Natural killer cell (primary cell): ENCODE data around the gene ROBO3. TPM values are rescaled to one million over a fixed set of nuclear protein-coding genes. Genes with fewer than 3 reads are reported as not detected.

Experiments
- ATAC-seq, 3 donors: fragments of 150-1000 bp in 2 of 3; fragments of 200-7000 bp in 1 of 3; cut with Tn5 transposase; 1 replicate in 1 of 3; 2 replicates in 2 of 3; pipeline ENCODE4 v1.10.0; 2021; ENCODE audit warnings: mild to moderate bottlenecking in 2 of 3, moderate library complexity in 2 of 3
- DNase-seq, 2 donors: peaks; one replicate each; pipeline versions ENCODE4 v3.0.0 to v3.0.0-alpha.2; 2013 to 2021; ENCODE audit warnings: mixed read lengths in 1 of 2
- H3K27ac ChIP-seq: one replicate; pipeline ENCODE4 v1.5.1; 2013; ENCODE audit warnings: mild to moderate bottlenecking, low read length
- H3K27me3 ChIP-seq: one replicate; pipeline ENCODE4 v1.6.1; 2013; ENCODE audit warnings: low read length; ENCODE audit not compliant: control insufficient read depth, insufficient read depth
- H3K36me3 ChIP-seq: one replicate; pipeline ENCODE4 v1.6.1; 2013; ENCODE audit warnings: low read length; ENCODE audit not compliant: control insufficient read depth, insufficient read depth
- H3K4me1 ChIP-seq: one replicate; pipeline ENCODE4 v1.6.1; 2013; ENCODE audit warnings: low read length; ENCODE audit not compliant: control insufficient read depth, insufficient read depth
- H3K4me3 ChIP-seq: one replicate; pipeline ENCODE4 v1.5.1; 2013; ENCODE audit warnings: low read length
- H3K9me3 ChIP-seq: one replicate; pipeline ENCODE4 v1.6.1; 2013; ENCODE audit warnings: low read length; ENCODE audit not compliant: control insufficient read depth, insufficient read depth
- H3K27ac Mint-ChIP-seq, 2 donors: one replicate each; pipeline ENCODE4 v1.8.0; 2022; ENCODE audit warnings: mild to moderate bottlenecking in 2 of 2, mixed read lengths in 2 of 2, moderate library complexity in 1 of 2
- H3K27me3 Mint-ChIP-seq, 2 donors: one replicate each; pipeline ENCODE4 v1.8.0; 2022; ENCODE audit warnings: low read depth in 2 of 2, mixed read lengths in 2 of 2
- H3K36me3 Mint-ChIP-seq: one replicate; pipeline ENCODE4 v1.8.0; 2022; ENCODE audit warnings: mixed read lengths
- H3K4me1 Mint-ChIP-seq, 2 donors: one replicate each; pipeline ENCODE4 v1.8.0; 2022; ENCODE audit warnings: mixed read lengths in 2 of 2
- H3K4me3 Mint-ChIP-seq: one replicate; pipeline ENCODE4 v1.8.0; 2022; ENCODE audit warnings: mild to moderate bottlenecking, moderate library complexity, mixed read lengths
- H3K9me3 Mint-ChIP-seq, 2 donors: one replicate each; pipeline ENCODE4 v1.8.0; 2022; ENCODE audit warnings: mixed read lengths in 2 of 2
- WGBS: methylation state at CpG from one replicate; pipeline ENCODE4 v1.1.7; 2013; ENCODE audit warnings: missing lambda C conversion rate; ENCODE audit not compliant: insufficient coverage; 5-methylcytosine and 5-hydroxymethylcytosine counted together
- intact Hi-C: fragments of 100-400 bp; cut with micrococcal nuclease; formaldehyde crosslinking; loops from one replicate; pipeline ENCODE4 v1.14.2; 2022
- total RNA-seq, 4 donors: library from RNA; stranded (reverse); fragments of 120-200 nt in 1 of 4; gene quantifications; one replicate each; pipeline versions ENCODE4 v1.2.3 to v1.2.4, GENCODE V29; 2013 to 2022
- TF ChIP-seq, protein P1 (sequence below): fragments of 200-600 bp; IDR thresholded peaks from one replicate; pipeline ENCODE4 v1.8.0; 2022; ENCODE audit warnings: antibody characterized with exemption

ROBO3 gene
- total RNA-seq, 3 donors from 2014 or later (not counting 1 experiment from before 2014, with no cell fraction given), result 16.9 to 23.8 (median 22.7) TPM

DNA sequence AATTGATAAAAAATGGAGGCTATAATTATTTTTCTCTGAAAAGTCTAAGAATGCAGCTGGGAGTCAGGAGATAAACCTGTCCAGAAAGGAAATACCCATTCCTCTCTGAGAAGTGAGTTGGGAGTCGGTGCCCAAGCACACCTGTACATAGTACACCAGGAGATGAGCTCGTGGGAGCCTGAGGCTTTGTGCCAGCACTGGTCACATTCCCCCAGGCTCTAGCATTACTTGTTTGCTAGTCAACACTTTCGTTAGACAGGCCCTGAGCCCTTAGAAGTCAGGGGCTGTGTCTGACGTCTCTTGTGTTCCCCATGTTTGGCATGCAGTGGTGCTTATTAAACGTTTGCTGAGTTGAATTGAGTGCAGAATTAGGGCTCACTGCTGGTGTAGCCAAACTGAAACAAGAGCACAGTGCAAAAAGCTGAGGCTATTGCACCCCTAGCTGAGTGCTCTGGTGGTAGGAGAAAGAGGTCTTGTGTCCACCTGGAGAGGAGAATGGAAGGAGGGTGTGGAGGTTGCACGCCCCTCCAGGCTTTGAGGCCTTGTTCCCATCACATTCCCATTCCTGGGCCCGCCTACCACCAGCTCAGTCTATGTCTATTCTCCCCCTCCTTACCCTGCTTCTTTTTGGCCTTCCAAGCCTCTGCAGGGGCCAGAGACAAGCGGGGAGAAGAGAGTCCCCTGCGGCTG is 25.6 kb downstream of the ROBO3 start:
- no peaks in the 10 kb centered on the region for H3K4me1 Mint-ChIP-seq
- intact Hi-C loops, result no loop called here
- H3K27ac Mint-ChIP-seq, result no peak overlapping the region
- Histone ChIP-seq H3K4me1 (no peaks in the 10 kb centered on the region), H3K9me3 (no peaks in the 10 kb centered on the region), H3K27ac (no peak overlapping the region), H3K27me3 (no peaks in the 10 kb centered on the region), H3K36me3 (no peaks in the 10 kb centered on the region), H3K4me3 (no peak overlapping the region)
- H3K36me3 Mint-ChIP-seq, result no peaks in the 10 kb centered on the region
- no peaks in the 10 kb centered on the region for H3K9me3 Mint-ChIP-seq
- DNase-seq, result no peak
- peaks cover 0 to 5% of the 10 kb centered on the region in 2 donors for H3K27me3 Mint-ChIP-seq
- no peak overlapping the region for H3K4me3 Mint-ChIP-seq
- TF ChIP-seq, protein P1, sequence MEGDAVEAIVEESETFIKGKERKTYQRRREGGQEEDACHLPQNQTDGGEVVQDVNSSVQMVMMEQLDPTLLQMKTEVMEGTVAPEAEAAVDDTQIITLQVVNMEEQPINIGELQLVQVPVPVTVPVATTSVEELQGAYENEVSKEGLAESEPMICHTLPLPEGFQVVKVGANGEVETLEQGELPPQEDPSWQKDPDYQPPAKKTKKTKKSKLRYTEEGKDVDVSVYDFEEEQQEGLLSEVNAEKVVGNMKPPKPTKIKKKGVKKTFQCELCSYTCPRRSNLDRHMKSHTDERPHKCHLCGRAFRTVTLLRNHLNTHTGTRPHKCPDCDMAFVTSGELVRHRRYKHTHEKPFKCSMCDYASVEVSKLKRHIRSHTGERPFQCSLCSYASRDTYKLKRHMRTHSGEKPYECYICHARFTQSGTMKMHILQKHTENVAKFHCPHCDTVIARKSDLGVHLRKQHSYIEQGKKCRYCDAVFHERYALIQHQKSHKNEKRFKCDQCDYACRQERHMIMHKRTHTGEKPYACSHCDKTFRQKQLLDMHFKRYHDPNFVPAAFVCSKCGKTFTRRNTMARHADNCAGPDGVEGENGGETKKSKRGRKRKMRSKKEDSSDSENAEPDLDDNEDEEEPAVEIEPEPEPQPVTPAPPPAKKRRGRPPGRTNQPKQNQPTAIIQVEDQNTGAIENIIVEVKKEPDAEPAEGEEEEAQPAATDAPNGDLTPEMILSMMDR, result no peak
- ATAC-seq, result no peak
- WGBS, result 84% methylated on average over 9 of the region's 9 CpGs

DNA sequence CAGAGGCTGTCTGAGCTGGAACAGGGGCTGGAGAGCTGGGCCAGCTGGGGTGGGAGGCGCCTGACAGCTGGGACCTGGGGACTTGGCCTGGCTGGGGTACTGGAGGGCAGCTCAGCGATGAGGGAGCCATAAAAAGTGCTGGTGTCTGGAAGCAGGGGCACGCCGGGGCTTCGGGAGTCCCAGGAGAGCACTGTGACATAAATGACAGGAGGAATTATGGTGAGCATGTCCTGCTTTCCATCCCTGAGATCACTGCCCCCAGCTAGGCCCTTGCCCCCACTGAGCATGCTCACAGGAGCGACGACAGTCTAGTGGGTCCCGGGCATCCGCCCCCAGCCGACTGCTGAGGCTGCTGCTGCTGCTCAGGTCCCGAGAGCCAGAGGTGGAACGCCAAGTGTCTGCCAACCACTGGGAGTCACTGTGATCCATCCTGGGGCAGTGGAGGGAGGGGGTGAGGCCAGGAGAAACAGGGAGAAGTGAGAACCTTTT is 26.2 kb downstream of the ROBO3 start:
- Mint-ChIP-seq H3K27ac (no peak overlapping the region), H3K9me3 (no peaks in the 10 kb centered on the region), H3K4me3 (no peak overlapping the region), H3K27me3 (peaks cover 0 to 2% of the 10 kb centered on the region in 2 donors), H3K36me3 (no peaks in the 10 kb centered on the region), H3K4me1 (no peaks in the 10 kb centered on the region)
- Histone ChIP-seq H3K36me3 (no peaks in the 10 kb centered on the region), H3K27me3 (no peaks in the 10 kb centered on the region), H3K4me1 (no peaks in the 10 kb centered on the region), H3K4me3 (no peak overlapping the region), H3K9me3 (no peaks in the 10 kb centered on the region), H3K27ac (no peak overlapping the region)
- 90% methylated on average over 12 of the region's 12 CpGs for WGBS
- intact Hi-C loops, result no loop called here
- ATAC-seq (no peak), DNase-seq (no peak)
- TF ChIP-seq, protein P1, result no peak

DNA sequence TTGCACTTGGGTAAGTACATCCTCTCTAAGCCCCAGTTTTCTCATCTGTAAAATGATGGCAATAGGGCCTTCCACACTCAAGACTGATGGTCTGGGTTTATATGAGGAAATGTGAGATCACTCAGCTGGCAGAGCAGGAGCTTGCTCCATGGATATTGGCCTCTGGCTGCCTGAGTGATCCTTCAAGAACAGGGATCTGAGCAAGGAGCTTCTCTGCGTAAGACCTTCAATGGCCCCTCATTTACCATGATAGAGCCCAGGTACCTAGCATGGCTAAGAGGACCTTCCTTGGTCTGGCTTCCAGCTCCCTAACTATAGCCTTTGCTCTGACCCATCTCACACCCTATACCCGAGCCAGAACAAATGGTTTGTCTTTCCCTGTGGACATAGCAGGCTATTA is 26.9 kb downstream of the ROBO3 start:
- H3K9me3 ChIP-seq, result no peaks in the 10 kb centered on the region
- H3K36me3 ChIP-seq, result no peaks in the 10 kb centered on the region
- H3K4me1 ChIP-seq, result no peaks in the 10 kb centered on the region
- Mint-ChIP-seq H3K27ac (no peak overlapping the region), H3K36me3 (no peaks in the 10 kb centered on the region), H3K4me3 (no peak overlapping the region), H3K4me1 (peaks cover 0 to under 1% of the 10 kb centered on the region in 2 donors), H3K27me3 (peaks cover 0 to 2% of the 10 kb centered on the region in 2 donors), H3K9me3 (no peaks in the 10 kb centered on the region)
- intact Hi-C loops, result no loop called here
- no peak overlapping the region for H3K27ac ChIP-seq
- WGBS, result 90% methylated on average over 2 of the region's 2 CpGs
- no peak overlapping the region for H3K4me3 ChIP-seq
- no peaks in the 10 kb centered on the region for H3K27me3 ChIP-seq
- TF ChIP-seq, protein P1, result no peak
- DNase-seq (no peak), ATAC-seq (no peak)
